HCT116 (cell line): ENCODE data around the gene BMP7. TPM values are rescaled to one million over a fixed set of nuclear protein-coding genes. Genes with fewer than 3 reads are reported as not detected.

ENCODE experiments used
- ATAC-seq: fragments of 200-7000 bp; cut with Tn5 transposase; 2 replicates; pipeline ENCODE4 v1.9.1; 2020; ENCODE audit warnings: mild to moderate bottlenecking, moderate library complexity
- BruUV-seq: library from RNA; stranded (reverse); fragments of 400-500 nt; replicated peaks from 2 replicates; lab custom pipeline; 2021; lab: Mats Ljungman, UMichigan
- CTCF ChIA-PET: fragments of 300-600 bp; sonication (Branson Sonifier 250); formaldehyde crosslinking; loops from one replicate; lab custom pipeline; 2021; ENCODE audit warnings: antibody characterized with exemption; lab: Charles Lee
- POLR2A ChIA-PET: fragments of 300-600, 350-600 bp; sonication (Branson Sonifier 250); formaldehyde crosslinking; loops from one replicate; lab custom pipeline; 2021; ENCODE audit warnings: antibody characterized with exemption; lab: Charles Lee
- RAD21 ChIA-PET, 2 experiments: fragments of 300-600 bp; sonication (Branson Sonifier 250); formaldehyde crosslinking; loops; one replicate each; lab custom pipeline; 2023; ENCODE audit warnings: low total read pairs in 2 of 2; ENCODE audit not compliant: uncharacterized antibody in 2 of 2, unreplicated experiment in 2 of 2, low non-redundant PET in 1 of 2; lab: Charles Lee
- DNase-seq: peaks from one replicate; pipeline ENCODE4 v3.0.0-alpha.2; 2010; ENCODE audit warnings: low read depth, low spot score
- H2AFZ ChIP-seq: fragments of 200-600 bp; shearing (Covaris generic), sonication (generic); 2 replicates; pipeline ENCODE4 v1.6.1; 2017; ENCODE audit warnings: low read depth, mixed run types, mixed read lengths, antibody characterized with exemption, low read length; ENCODE audit not compliant: poor library complexity, severe bottlenecking
- H3K27ac ChIP-seq: 2 replicates; pipeline ENCODE4 v1.5.1; 2012; ENCODE audit warnings: low read depth, low read length
- H3K27me3 ChIP-seq: fragments of 200-600 bp; sonication (generic); 2 replicates; pipeline ENCODE4 v1.6.1; 2016; ENCODE audit warnings: mixed run types, low read length, mixed read lengths; ENCODE audit not compliant: insufficient read depth
- H3K36me3 ChIP-seq, 2 experiments: fragments of 200-500 bp in 1 of 2; fragments of 200-600 bp in 1 of 2; sonication (Bioruptor generic) in 1 of 2; sonication (generic) in 1 of 2; 2 replicates each; pipeline versions ENCODE4 v1.5.1 to v1.6.1; 2014 to 2016; ENCODE audit warnings: low read length in 2 of 2, inconsistent platforms in 1 of 2, mixed read lengths in 1 of 2, mixed run types in 1 of 2; ENCODE audit not compliant: insufficient read depth in 2 of 2, control insufficient read depth in 1 of 2
- H3K4me1 ChIP-seq, 2 experiments: fragments of 200-600 bp in 1 of 2; sonication (generic) in 1 of 2; 2 replicates each; pipeline versions ENCODE4 v1.5.1 to v1.6.1; 2012 to 2017; ENCODE audit warnings: low read length in 2 of 2, inconsistent platforms in 1 of 2, mild to moderate bottlenecking in 1 of 2, mixed read lengths in 1 of 2, mixed run types in 1 of 2, moderate library complexity in 1 of 2; ENCODE audit not compliant: insufficient read depth in 2 of 2, control insufficient read depth in 1 of 2
- H3K4me2 ChIP-seq: fragments of 200-600 bp; sonication (generic); 2 replicates; pipeline ENCODE4 v1.6.1; 2017; ENCODE audit warnings: mixed run types, low read length, mixed read lengths
- H3K4me3 ChIP-seq, 2 experiments: fragments of 200-600 bp in 1 of 2; sonication (generic) in 1 of 2; replicated peaks in 1 of 2; 2 replicates each; pipeline ENCODE4 v1.5.1; 2011 to 2016; ENCODE audit warnings: low read length in 2 of 2, control low read depth in 1 of 2, low read depth in 1 of 2, mild to moderate bottlenecking in 1 of 2, mixed read lengths in 1 of 2, mixed run types in 1 of 2
- H3K79me2 ChIP-seq: fragments of 200-600 bp; sonication (generic); 2 replicates; pipeline ENCODE4 v1.6.1; 2017; ENCODE audit warnings: mild to moderate bottlenecking, mixed run types, low read length, moderate library complexity, mixed read lengths; ENCODE audit not compliant: insufficient read depth
- H3K9ac ChIP-seq: fragments of 200-600 bp; sonication (generic); 2 replicates; pipeline ENCODE4 v1.6.1; 2016; ENCODE audit warnings: low read length, mixed read lengths
- H3K9me2 ChIP-seq: fragments of 200-600 bp; sonication (generic), shearing (Covaris generic); 2 replicates; pipeline ENCODE4 v1.6.1; 2017; ENCODE audit warnings: mixed run types, mild to moderate bottlenecking, moderate library complexity; ENCODE audit not compliant: insufficient read depth
- H3K9me3 ChIP-seq, 2 experiments: fragments of 200-500 bp in 1 of 2; fragments of 200-600 bp in 1 of 2; sonication (Bioruptor generic) in 1 of 2; sonication (generic) in 1 of 2; 2 replicates each; pipeline ENCODE4 v1.6.1; 2014 to 2017; ENCODE audit warnings: low read length in 2 of 2, mixed read lengths in 2 of 2, inconsistent platforms in 1 of 2, low read depth in 1 of 2, mild to moderate bottlenecking in 1 of 2, mixed run types in 1 of 2, moderate library complexity in 1 of 2; ENCODE audit not compliant: control insufficient read depth in 1 of 2, insufficient read depth in 1 of 2
- H4K20me1 ChIP-seq: fragments of 200-600 bp; sonication (generic), shearing (Covaris generic); 2 replicates; pipeline ENCODE4 v1.6.1; 2017; ENCODE audit warnings: mixed run types, mild to moderate bottlenecking, moderate library complexity; ENCODE audit not compliant: insufficient read depth
- CBX3 ChIP-seq: IDR thresholded peaks from 2 replicates; pipeline ENCODE4 v1.6.1; 2012; ENCODE audit warnings: low read depth
- EGR1 ChIP-seq: IDR thresholded peaks from 2 replicates; pipeline ENCODE4 v1.6.1; 2012; ENCODE audit warnings: low read depth
- EZH2 ChIP-seq: fragments of 200-600 bp; sonication (generic); IDR thresholded peaks from 2 replicates; pipeline ENCODE4 v1.6.1; 2017; ENCODE audit warnings: antibody characterized with exemption, mixed run types
- EZH2phosphoT487 ChIP-seq: fragments of 200-600 bp; IDR thresholded peaks from 2 replicates; pipeline ENCODE4 v1.6.1; 2018; ENCODE audit warnings: antibody characterized with exemption, borderline replicate concordance
- JUND ChIP-seq: IDR thresholded peaks from 2 replicates; pipeline ENCODE4 v1.6.1; 2012
- POLR2A ChIP-seq: IDR thresholded peaks from 2 replicates; pipeline ENCODE4 v1.7.0; 2011; ENCODE audit warnings: borderline replicate concordance; ENCODE audit not compliant: insufficient read depth, insufficient read length; ENCODE audit errors: extremely low read depth
- POLR2AphosphoS5 ChIP-seq: IDR thresholded peaks from 2 replicates; pipeline ENCODE4 v1.6.1; 2011; ENCODE audit warnings: mild to moderate bottlenecking, low read depth, low read length, moderate library complexity
- RAD21 ChIP-seq: IDR thresholded peaks from 2 replicates; pipeline ENCODE4 v1.6.1; 2012; ENCODE audit warnings: low read depth, mild to moderate bottlenecking
- SIN3A ChIP-seq: IDR thresholded peaks from 2 replicates; pipeline ENCODE4 v1.6.1; 2012; ENCODE audit warnings: low read depth
- SRF ChIP-seq: IDR thresholded peaks from 2 replicates; pipeline ENCODE4 v1.6.1; 2012; ENCODE audit warnings: low read depth
- ZNF274 ChIP-seq: fragments of 200-500 bp; sonication (Bioruptor generic); IDR thresholded peaks from 2 replicates; pipeline ENCODE4 v1.6.1; 2014; ENCODE audit warnings: mild to moderate bottlenecking, low read depth, low read length, inconsistent platforms
- intact Hi-C: fragments of 100-400 bp; cut with micrococcal nuclease; formaldehyde crosslinking; loops from 2 replicates; pipeline ENCODE4 v1.10.0; 2022
- total RNA-seq: library from RNA; stranded (reverse); gene quantifications from one replicate; pipeline ENCODE4 v1.2.1, GENCODE V29; 2021; ENCODE audit not compliant: unreplicated experiment
- TF ChIP-seq, protein P1 (sequence below), 3 experiments: fragments of 200-600 bp in 1 of 3; sonication (generic) in 1 of 3; IDR thresholded peaks in 2 of 3; conservative IDR thresholded peaks in 1 of 3; 2 replicates each; pipeline ENCODE4 v1.5.1; 2012 to 2017; ENCODE audit warnings: low read depth in 2 of 3, low read length in 2 of 3, antibody characterized with exemption in 1 of 3, borderline replicate concordance in 1 of 3, control low read depth in 1 of 3, mild to moderate bottlenecking in 1 of 3, mixed read lengths in 1 of 3, mixed run types in 1 of 3, moderate library complexity in 1 of 3; ENCODE audit not compliant: insufficient read depth in 1 of 3
- TF ChIP-seq, protein P2 (sequence below): IDR thresholded peaks from 2 replicates; pipeline ENCODE4 v1.6.1; 2012
- TF ChIP-seq, protein P3 (sequence below): IDR thresholded peaks from 2 replicates; pipeline ENCODE4 v1.6.1; 2011; ENCODE audit warnings: mild to moderate bottlenecking, low read length, moderate library complexity; ENCODE audit not compliant: insufficient replicate concordance; ENCODE audit errors: extremely low read depth

The BMP7 gene
- total RNA-seq, 1 experiment from 2014 or later: 7.0 TPM

DNA sequence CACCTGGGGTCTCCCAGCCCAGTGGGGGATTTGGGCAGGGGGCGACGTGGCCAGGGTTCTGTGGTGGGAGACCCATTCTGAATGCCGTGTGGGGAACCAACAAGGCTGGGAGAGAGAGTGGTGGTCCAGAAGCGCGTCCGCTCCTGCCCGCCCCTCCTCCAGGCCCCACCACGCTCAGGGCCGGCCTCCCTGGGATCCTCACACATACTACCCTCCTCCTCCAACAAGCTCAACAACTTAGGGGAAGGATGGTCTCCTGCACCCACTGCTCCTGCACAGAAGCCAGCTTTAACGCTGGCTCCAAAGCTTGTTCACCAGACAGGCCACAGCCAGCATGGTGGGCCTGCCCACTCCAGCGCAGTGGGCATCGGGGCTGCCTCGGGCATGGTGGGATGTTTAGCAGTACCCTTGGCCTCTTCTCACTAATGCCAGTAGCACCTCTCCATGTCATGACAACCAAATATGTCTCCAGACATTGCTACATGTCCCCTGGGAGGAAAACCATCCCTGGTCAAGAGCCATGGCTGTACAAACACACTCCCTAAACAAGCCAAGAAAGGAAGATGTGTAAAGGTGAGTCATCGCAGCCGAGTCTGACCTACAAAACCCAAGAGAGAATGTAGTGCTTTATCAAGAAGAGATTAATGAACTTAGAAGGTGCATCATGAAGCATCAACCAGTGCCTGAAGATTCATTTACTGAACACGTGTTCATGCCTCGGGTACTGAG, 75.7 kb downstream of the BMP7 start:
- ChIA-PET POLR2A (interaction anchor here (1.0 kb wide), 1 partner anchor 11 kb away, joined by 3 read pairs; no protein-coding TSS in a partner anchor), RAD21 (no interaction called here), CTCF (no interaction called here)
- H3K9ac ChIP-seq: no peak overlapping the region
- DNase-seq (no peak), ATAC-seq (no peak; the same call in 1 of the 2 replicates)
- H3K4me3 ChIP-seq: no peak overlapping the region
- no TSS peak for BruUV-seq
- H3K36me3 ChIP-seq: no peaks in the 10 kb centered on the region
- no peaks in the 10 kb centered on the region for H3K9me2 ChIP-seq
- H2AFZ ChIP-seq: no peak overlapping the region
- no peak for TF ChIP-seq EZH2
- TF ChIP-seq EGR1: no peak
- TF ChIP-seq, protein P1, sequence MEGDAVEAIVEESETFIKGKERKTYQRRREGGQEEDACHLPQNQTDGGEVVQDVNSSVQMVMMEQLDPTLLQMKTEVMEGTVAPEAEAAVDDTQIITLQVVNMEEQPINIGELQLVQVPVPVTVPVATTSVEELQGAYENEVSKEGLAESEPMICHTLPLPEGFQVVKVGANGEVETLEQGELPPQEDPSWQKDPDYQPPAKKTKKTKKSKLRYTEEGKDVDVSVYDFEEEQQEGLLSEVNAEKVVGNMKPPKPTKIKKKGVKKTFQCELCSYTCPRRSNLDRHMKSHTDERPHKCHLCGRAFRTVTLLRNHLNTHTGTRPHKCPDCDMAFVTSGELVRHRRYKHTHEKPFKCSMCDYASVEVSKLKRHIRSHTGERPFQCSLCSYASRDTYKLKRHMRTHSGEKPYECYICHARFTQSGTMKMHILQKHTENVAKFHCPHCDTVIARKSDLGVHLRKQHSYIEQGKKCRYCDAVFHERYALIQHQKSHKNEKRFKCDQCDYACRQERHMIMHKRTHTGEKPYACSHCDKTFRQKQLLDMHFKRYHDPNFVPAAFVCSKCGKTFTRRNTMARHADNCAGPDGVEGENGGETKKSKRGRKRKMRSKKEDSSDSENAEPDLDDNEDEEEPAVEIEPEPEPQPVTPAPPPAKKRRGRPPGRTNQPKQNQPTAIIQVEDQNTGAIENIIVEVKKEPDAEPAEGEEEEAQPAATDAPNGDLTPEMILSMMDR (IDR thresholded peaks at IDR 0.05 in 2 of 3, conservative IDR thresholded peaks at IDR 0.05 in 1 of 3; ENCODE audit: borderline replicate concordance in 1 of 3, insufficient read depth in 1 of 3, low read depth in 2 of 3, low read length in 2 of 3): no peak
- TF ChIP-seq JUND: no peak
- no peak for TF ChIP-seq ZNF274
- TF ChIP-seq EZH2phosphoT487: no peak
- TF ChIP-seq SRF: no peak
- TF ChIP-seq POLR2A: no peak
- TF ChIP-seq RAD21: no peak
- TF ChIP-seq POLR2AphosphoS5: no peak
- TF ChIP-seq, protein P2, sequence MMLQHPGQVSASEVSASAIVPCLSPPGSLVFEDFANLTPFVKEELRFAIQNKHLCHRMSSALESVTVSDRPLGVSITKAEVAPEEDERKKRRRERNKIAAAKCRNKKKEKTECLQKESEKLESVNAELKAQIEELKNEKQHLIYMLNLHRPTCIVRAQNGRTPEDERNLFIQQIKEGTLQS: no peak
- TF ChIP-seq SIN3A: no peak
- no peak for TF ChIP-seq CBX3
- TF ChIP-seq, protein P3, sequence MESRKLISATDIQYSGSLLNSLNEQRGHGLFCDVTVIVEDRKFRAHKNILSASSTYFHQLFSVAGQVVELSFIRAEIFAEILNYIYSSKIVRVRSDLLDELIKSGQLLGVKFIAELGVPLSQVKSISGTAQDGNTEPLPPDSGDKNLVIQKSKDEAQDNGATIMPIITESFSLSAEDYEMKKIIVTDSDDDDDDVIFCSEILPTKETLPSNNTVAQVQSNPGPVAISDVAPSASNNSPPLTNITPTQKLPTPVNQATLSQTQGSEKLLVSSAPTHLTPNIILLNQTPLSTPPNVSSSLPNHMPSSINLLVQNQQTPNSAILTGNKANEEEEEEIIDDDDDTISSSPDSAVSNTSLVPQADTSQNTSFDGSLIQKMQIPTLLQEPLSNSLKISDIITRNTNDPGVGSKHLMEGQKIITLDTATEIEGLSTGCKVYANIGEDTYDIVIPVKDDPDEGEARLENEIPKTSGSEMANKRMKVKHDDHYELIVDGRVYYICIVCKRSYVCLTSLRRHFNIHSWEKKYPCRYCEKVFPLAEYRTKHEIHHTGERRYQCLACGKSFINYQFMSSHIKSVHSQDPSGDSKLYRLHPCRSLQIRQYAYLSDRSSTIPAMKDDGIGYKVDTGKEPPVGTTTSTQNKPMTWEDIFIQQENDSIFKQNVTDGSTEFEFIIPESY: no peak
- H3K9me3 ChIP-seq: no peaks in the 10 kb centered on the region
- H3K4me2 ChIP-seq: no peak overlapping the region
- intact Hi-C loops: no loop called here
- no peaks in the 10 kb centered on the region for H3K27me3 ChIP-seq
- no peak overlapping the region for H3K27ac ChIP-seq
- no peaks in the 10 kb centered on the region for H3K79me2 ChIP-seq
- no peaks in the 10 kb centered on the region for H4K20me1 ChIP-seq
- H3K4me1 ChIP-seq: peaks cover 0 to 13% of the 10 kb centered on the region in 2 experiments; a peak in 2 of 4 replicates
